Activated CD8-positive, alpha-beta memory T cell treated with anti-CD3 and anti-CD28 coated beads for 36 hours (primary cell): ENCODE data around the gene ICA1L. TPM values are rescaled to one million over a fixed set of nuclear protein-coding genes. Genes with fewer than 3 reads are reported as not detected.
"Not testable (repeated sequence)": the region's sequence is repeated elsewhere in the genome, so short reads cannot be mapped to it uniquely, and the experiment has no call there.

Experiments
- CTCF ChIA-PET: fragments of 350-600 bp; sonication (Branson Sonifier 250); formaldehyde crosslinking; loops from one replicate; lab custom pipeline; 2021; ENCODE audit warnings: antibody characterized with exemption; lab: Charles Lee
- POLR2A ChIA-PET: fragments of 350-600 bp; sonication (Branson Sonifier 250); formaldehyde crosslinking; loops from one replicate; lab custom pipeline; 2021; ENCODE audit warnings: antibody characterized with exemption; lab: Charles Lee
- total RNA-seq, 2 experiments: library from RNA; stranded (reverse); gene quantifications; one replicate each; pipeline ENCODE4 v1.2.3, GENCODE V29; 2021

Gene ICA1L
- total RNA-seq, 2 experiments from 2014 or later, result 4.1 to 6.6 TPM

DNA sequence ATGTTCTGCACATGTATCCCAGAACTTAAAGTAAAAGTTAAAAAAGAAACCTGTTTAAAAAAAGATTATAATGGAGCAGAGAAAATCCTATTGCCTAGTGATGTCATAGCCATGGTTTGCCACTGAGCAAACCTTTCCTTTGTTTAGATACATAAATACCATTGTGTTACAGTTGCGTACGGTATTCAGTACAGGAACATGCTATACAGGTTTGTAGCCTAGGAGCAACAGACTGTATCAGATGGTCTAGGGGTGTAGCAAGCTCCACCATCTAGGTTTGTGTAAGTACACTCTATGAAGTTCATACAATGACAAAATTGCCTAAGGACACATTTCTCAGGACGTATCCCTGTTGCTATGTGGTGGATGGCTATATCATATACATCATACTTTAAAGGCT, 13.0 kb downstream of the ICA1L start:
- ChIA-PET CTCF (no interaction called here), POLR2A (no interaction called here)

DNA sequence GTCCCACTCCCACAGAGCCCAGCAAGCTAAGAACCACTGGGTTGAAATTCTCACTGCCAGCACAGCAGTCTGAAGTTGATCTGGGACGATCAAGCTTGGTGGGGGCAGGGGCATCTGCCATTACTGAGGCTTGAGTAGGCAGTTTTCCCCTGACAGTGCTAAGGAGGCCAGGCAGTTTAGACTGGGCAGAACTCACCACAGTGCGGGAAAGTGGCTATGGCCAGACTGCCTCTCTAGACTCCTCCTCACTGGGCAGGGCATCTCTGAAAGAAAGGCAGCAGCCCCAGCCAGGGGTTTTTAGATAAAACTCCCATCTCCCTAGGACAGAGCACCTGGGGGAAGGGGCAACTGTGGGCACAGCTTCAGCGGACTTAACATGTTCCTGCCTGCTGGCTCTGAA, 22.2 kb downstream of the ICA1L start:
- CTCF ChIA-PET, result interaction anchor here (0.6 kb wide), 1 partner anchor 1037 kb away, joined by 3 read pairs; no protein-coding TSS in a partner anchor

GRCh38 chr2:202848813-202849212, 22.8 kb downstream of the ICA1L start:
- ChIA-PET CTCF (interaction anchor here (0.6 kb wide), 1 partner anchor 1037 kb away, joined by 3 read pairs; no protein-coding TSS in a partner anchor), POLR2A (no interaction called here)

More for the DNA sequence above, 22.2 kb downstream of the ICA1L start:
- POLR2A ChIA-PET, result not testable (repeated sequence)

GRCh38 chr2:202847693-202848524, 23.7 kb downstream of the ICA1L start:
- ChIA-PET CTCF (no interaction called here), POLR2A (no interaction called here)

GRCh38 chr2:202844656-202845055, 26.9 kb downstream of the ICA1L start:
- ChIA-PET CTCF (no interaction called here), POLR2A (no interaction called here)

DNA sequence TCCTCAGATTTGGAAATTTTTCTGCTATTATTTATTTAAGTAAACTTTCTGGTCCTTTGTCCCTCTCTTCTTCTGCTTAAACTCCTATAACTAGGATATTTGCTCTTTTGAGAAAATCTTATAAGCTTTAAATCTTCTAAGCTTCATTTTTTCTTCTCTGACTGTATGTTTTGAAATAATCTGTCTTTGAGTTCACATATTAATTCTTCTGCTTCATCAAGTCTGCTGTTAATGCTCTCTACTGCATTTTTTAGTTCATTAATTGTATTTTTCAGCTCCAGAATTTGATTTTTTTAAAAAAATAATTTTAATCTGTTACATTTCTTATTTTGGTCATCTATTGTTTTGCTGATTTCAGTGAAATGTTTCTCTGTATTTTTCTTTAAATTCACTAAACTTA, 28.9 kb downstream of the ICA1L start:
- CTCF ChIA-PET, result no interaction called here
- POLR2A ChIA-PET, result no interaction called here

DNA sequence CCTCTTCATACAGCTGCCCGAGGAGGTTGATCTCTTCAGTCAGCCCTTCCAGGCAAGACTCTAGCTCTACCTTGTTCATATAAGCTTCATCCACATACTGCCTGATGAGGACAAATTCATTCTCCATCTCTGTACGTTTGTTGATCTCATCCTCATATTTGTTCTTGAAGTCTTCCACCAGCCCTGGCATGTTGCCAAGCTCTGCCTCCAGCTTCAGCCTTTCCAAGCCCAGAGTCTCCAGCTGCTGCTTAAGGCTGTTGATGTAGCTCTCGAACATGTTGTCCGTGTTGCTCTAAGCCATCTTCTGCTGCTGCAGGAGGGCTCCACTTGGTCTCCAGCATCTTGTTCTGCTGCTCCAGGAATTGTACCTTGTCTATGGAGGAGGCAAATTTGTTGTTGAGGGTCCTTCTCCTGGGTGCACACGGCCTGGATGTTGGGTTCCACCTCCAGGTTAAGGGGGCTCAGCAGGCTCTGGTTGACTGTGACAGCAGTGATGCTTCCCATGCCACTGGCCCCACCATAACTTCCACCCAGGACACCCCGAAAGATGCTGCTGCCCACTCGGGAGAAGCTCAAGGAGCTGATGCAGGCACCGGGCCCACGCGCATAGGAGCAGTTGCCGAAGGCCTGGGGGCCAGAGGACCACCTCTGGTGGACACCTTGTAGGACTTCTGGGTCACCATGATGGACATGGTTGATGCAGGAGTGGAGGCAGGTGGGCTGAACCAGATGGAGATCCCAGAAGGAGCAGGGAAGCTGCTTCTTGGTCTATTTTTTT, 30.3 kb downstream of the ICA1L start:
- POLR2A ChIA-PET, result no interaction called here
- CTCF ChIA-PET, result no interaction called here

DNA sequence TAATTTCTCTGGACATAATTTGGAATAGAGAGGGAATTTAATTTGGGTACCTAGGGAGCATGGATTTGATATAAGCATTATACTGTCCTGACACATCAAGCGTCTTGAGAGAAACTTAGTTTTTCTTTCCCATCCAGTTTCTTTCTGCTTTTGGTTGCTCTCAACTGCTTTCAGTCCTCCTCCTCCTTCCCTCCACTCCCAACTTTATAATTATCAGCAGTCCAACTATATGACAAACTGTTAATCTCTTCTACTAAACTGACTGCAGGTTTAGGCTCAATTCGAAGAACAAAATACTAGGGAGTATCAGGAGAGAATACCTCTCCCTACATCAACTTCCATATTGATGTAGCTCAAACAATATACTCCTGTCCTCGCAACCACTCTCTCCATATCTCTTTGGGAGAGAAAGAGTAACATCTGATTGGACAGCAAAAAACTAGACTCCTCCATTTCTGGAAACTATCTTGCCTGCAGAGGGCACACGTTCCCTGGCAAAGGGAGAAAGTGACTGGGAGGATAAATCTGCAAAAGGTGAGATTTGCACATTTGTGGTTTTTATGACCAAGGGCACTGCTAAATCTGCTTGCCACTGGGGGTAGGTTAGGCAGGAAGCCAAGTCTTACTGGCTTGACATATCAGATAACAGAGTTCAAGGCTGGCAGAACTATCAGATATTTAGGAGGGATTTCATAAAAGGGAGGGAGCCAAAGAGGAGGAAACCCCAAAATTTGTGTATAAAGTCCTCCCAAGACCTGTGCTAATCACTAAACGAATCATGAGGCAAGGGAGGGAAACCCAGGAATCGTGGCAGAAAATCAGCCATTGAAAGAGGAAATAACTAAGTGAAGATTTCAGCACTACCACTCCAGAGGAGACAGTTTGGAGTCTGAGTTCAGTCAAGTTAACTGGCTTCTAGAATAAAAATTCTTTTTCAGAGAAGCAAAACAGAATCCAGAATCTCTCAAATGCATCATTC, 40.0 kb downstream of the ICA1L start:
- ChIA-PET CTCF (interaction anchor here (1.5 kb wide), 1 partner anchor 10 kb away, joined by 3 read pairs; no protein-coding TSS in a partner anchor), POLR2A (no interaction called here)

- ChIA-PET CTCF (no interaction called here), POLR2A (no interaction called here)
Measured at GRCh38 chr2:202824901-202825300, 46.7 kb downstream of the ICA1L start.

DNA sequence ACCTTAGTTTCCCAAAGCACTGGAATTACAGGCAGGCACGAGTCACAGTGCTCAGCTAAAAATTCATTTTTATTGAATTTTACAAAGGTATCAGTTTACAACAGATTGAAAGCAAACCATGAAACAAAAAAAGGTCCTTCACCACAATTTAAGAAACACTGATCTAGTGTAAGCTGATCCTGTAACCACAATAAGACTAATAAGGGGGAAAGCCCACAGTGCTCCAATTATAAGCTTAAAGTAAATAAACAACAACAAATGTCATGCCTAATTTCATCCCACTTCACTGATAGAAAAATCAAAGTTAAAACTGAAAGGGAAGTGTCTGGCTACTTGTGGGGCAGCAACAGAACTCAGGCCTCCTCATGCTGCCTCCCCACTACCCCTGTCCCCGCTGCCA, 49.2 kb downstream of the ICA1L start:
- ChIA-PET POLR2A (interaction anchor here (0.5 kb wide), 1 partner anchor 439 kb away, joined by 3 read pairs; no protein-coding TSS in a partner anchor), CTCF (interaction anchor here (1.3 kb wide), 1 partner anchor 9 kb away, joined by 3 read pairs; no protein-coding TSS in a partner anchor)

- POLR2A ChIA-PET, result interaction anchor here (0.5 kb wide), 1 partner anchor 438 kb away, joined by 3 read pairs; no protein-coding TSS in a partner anchor
- CTCF ChIA-PET, result interaction anchor here (1.3 kb wide), 1 partner anchor 10 kb away, joined by 3 read pairs; no protein-coding TSS in a partner anchor
Measured at GRCh38 chr2:202821206-202822160, 50.1 kb downstream of the ICA1L start.

- POLR2A ChIA-PET, result no interaction called here
- CTCF ChIA-PET, result no interaction called here
Measured at GRCh38 chr2:202818321-202818720, 53.2 kb downstream of the ICA1L start.

DNA sequence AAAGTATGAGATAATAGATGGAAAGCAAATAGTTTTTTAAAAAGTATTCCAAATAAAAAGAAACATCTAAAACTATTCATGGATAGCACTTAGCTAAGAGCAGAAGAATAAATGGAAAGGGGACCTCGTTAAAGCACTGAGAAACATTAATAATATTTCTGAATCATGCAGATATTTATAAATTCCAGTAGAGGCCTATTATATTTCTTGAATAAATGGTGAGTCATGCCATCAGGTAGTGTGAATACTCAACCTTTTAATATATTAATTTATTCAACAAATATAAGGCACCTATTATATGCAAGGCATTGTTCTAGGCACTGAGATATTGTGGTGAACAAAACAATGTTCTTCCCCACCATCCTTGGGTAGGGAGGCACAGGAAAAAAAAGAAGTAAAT, 53.8 kb downstream of the ICA1L start:
- ChIA-PET POLR2A (no interaction called here), CTCF (no interaction called here)

DNA sequence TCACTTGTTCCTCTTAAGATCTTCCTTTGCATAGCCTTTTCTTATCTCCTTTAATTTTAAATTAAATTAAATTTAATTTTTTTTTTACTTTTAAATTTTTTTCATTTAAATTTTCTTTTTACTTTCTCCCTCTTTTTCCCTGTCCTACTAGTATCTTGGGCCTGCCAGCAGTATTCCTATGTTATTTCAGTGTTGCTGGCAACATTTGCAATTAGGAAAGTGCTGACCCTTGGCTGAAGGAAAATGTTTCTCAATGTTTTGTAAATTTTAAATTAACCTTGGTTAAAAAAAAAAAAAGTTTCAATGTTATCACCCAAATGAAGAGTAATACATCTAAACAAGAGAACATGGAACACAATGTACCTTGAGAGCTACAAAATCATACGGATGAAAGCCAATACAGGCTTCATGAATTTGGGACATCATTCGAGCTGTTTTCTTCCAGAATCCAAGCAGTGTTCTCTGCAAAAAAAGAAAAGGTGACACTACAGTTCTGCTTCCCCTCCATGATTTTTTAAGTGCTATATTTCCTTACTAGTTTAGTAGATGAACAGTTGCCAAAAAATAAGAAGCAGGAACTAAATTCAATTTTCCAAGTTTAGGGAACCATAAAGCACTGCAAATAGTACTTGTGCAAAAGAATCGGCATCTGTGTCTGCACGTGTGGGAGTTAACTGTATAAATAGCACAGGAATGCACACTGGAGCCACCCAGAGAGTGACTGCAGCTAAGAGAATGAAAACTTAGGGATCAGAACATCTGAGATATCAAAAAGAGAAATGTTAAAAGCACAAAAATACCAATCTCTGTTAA, 55.8 kb downstream of the ICA1L start:
- ChIA-PET POLR2A (no interaction called here), CTCF (no interaction called here)

- ChIA-PET POLR2A (no interaction called here), CTCF (no interaction called here)
Measured at GRCh38 chr2:202814226-202814625, 57.3 kb downstream of the ICA1L start.

- POLR2A ChIA-PET, result no interaction called here
- CTCF ChIA-PET, result no interaction called here
Measured at GRCh38 chr2:202813387-202813786, 58.2 kb downstream of the ICA1L start.

DNA sequence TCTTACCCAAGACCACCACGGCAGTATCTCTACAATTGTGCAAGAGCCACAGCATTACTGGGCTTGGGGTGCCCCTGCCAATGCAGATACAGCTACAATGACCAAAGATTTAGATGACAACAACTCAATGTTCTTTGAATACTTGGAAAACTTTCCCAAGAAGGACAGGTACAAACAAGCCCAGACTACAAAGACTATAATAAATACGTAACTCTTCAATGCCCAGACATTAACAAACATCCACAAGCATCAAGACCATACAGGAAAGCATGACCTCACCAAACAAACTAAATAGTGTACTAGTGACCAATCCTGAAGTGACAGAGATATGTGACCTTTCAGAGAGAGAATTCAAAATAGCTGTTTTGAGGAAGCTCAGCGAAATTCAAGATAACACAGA, 62.8 kb downstream of the ICA1L start:
- ChIA-PET POLR2A (no interaction called here), CTCF (no interaction called here)
